Urinary bladder (tissue), 4 donors: ENCODE results near the gene PIAS2. TPM values are rescaled to one million over a fixed set of nuclear protein-coding genes. Genes with fewer than 3 reads are reported as not detected.

Source experiments
- DNase-seq: peaks from one replicate; pipeline ENCODE4 v3.0.0-alpha.2; 2015; ENCODE audit errors: extremely low spot score
- H3K27ac ChIP-seq: one replicate; pipeline ENCODE4 v1.5.1; 2013; ENCODE audit warnings: low read depth, mild to moderate bottlenecking, moderate library complexity
- H3K36me3 ChIP-seq: one replicate; pipeline ENCODE4 v1.6.1; 2013; ENCODE audit warnings: mild to moderate bottlenecking, moderate library complexity; ENCODE audit not compliant: insufficient read depth
- H3K4me1 ChIP-seq: one replicate; pipeline ENCODE4 v1.6.1; 2013; ENCODE audit warnings: mild to moderate bottlenecking, moderate library complexity; ENCODE audit not compliant: insufficient read depth
- H3K4me3 ChIP-seq: one replicate; pipeline ENCODE4 v1.5.1; 2013; ENCODE audit warnings: low read depth, low read length
- WGBS: extraction: QIAGEN DNeasy Blood & Tissue Kit; methylation state at CpG from one replicate; pipeline ENCODE4 v1.1.7; 2013; 5-methylcytosine and 5-hydroxymethylcytosine counted together
- polyA plus RNA-seq: library from polyadenylated mRNA; stranded (reverse); fragments of 200-250 nt; gene quantifications from one replicate; pipeline ENCODE4 v1.2.3, GENCODE V29; 2013
- total RNA-seq: library from RNA; depleted of rRNA; stranded (reverse); fragments of >200 nt; gene quantifications from one replicate; pipeline ENCODE4 v1.2.3, GENCODE V29; 2014
- donor health status: healthy with polysubstance abuse.
- donor health status: healthy.

PIAS2 gene
- total and polyA plus RNA-seq, 2 donors = 9.6 to 75.4 TPM

GRCh38 chr18:46920067-46920466, 2.8 kb upstream of the PIAS2 start:
- H3K27ac ChIP-seq = no peak overlapping the region
- no peak for DNase-seq
- H3K36me3 ChIP-seq = no peaks in the 10 kb centered on the region
- 72% methylated on average over 2 of the region's 2 CpGs for WGBS
- no peak overlapping the region for H3K4me3 ChIP-seq
- H3K4me1 ChIP-seq = no peaks in the 10 kb centered on the region

- 23% methylated on average over 33 of the region's 33 CpGs for WGBS
Observed at GRCh38 chr18:46917803-46918600, 695 bp upstream of the PIAS2 start.

GRCh38 chr18:46916551-46917107, 678 bp downstream of the PIAS2 start:
- Histone ChIP-seq H3K4me1 (no peaks in the 10 kb centered on the region), H3K4me3 (peak overlapping the region; percentile 98), H3K36me3 (no peaks in the 10 kb centered on the region), H3K27ac (peak overlapping the region; percentile 31)
- under 1% methylated on average over 21 of the region's 21 CpGs for WGBS
- peak; percentile 6 for DNase-seq

More at GRCh38 chr18:46917803-46918600, 695 bp upstream of the PIAS2 start:
- Histone ChIP-seq H3K4me3 (peak overlapping the region; percentile 98), H3K4me1 (no peaks in the 10 kb centered on the region), H3K36me3 (no peaks in the 10 kb centered on the region), H3K27ac (peak overlapping the region; percentile 90)
- DNase-seq = peak; percentile 11

- no peaks in the 10 kb centered on the region for H3K36me3 ChIP-seq
- WGBS = 21% methylated on average over 12 of the region's 12 CpGs
- H3K4me1 ChIP-seq = no peaks in the 10 kb centered on the region
- peak overlapping the region; percentile 98 for H3K4me3 ChIP-seq
- DNase-seq = no peak
- no peak overlapping the region for H3K27ac ChIP-seq
Observed at GRCh38 chr18:46915800-46916550, 1.3 kb downstream of the PIAS2 start.

- no peak for DNase-seq
- no peak overlapping the region for H3K27ac ChIP-seq
- H3K4me1 ChIP-seq = no peaks in the 10 kb centered on the region
- WGBS = 92% methylated on average over 3 of the region's 3 CpGs
- no peak overlapping the region for H3K4me3 ChIP-seq
- H3K36me3 ChIP-seq = no peaks in the 10 kb centered on the region
Observed at GRCh38 chr18:46910856-46911255, 6.5 kb downstream of the PIAS2 start.

GRCh38 chr18:46909497-46909896, 7.8 kb downstream of the PIAS2 start:
- H3K4me3 ChIP-seq = no peak overlapping the region
- H3K36me3 ChIP-seq = no peaks in the 10 kb centered on the region
- no peak overlapping the region for H3K27ac ChIP-seq
- no peaks in the 10 kb centered on the region for H3K4me1 ChIP-seq
- no peak for DNase-seq
- WGBS = 97% methylated on average over 3 of the region's 3 CpGs

- DNase-seq = no peak
- H3K4me3 ChIP-seq = no peak overlapping the region
- 97% methylated on average over 3 of the region's 3 CpGs for WGBS
Observed at GRCh38 chr18:46903406-46903805, 13.9 kb downstream of the PIAS2 start.

GRCh38 chr18:46899274-46899948, 17.9 kb downstream of the PIAS2 start:
- DNase-seq = no peak
- 60% methylated on average over 2 of the region's 2 CpGs for WGBS
- Histone ChIP-seq H3K4me3 (no peak overlapping the region), H3K4me1 (no peaks in the 10 kb centered on the region), H3K36me3 (no peaks in the 10 kb centered on the region), H3K27ac (no peak overlapping the region)

More at GRCh38 chr18:46903406-46903805, 13.9 kb downstream of the PIAS2 start:
- Histone ChIP-seq H3K36me3 (no peaks in the 10 kb centered on the region), H3K27ac (no peak overlapping the region), H3K4me1 (no peaks in the 10 kb centered on the region)

GRCh38 chr18:46894124-46894523, 23.2 kb downstream of the PIAS2 start:
- DNase-seq = no peak
- 96% methylated on average over 2 of the region's 2 CpGs for WGBS
- no peaks in the 10 kb centered on the region for H3K36me3 ChIP-seq
- no peak overlapping the region for H3K4me3 ChIP-seq
- H3K27ac ChIP-seq = no peak overlapping the region
- H3K4me1 ChIP-seq = no peaks in the 10 kb centered on the region

GRCh38 chr18:46893360-46893759, 23.9 kb downstream of the PIAS2 start:
- no peak for DNase-seq
- WGBS = 83% methylated on average over 1 of the region's 1 CpG

GRCh38 chr18:46892842-46893241, 24.5 kb downstream of the PIAS2 start:
- Histone ChIP-seq H3K4me1 (no peaks in the 10 kb centered on the region), H3K4me3 (no peak overlapping the region), H3K27ac (no peak overlapping the region), H3K36me3 (no peaks in the 10 kb centered on the region)
- no peak for DNase-seq
- WGBS = 97% methylated on average over 1 of the region's 1 CpG

More at GRCh38 chr18:46893360-46893759, 23.9 kb downstream of the PIAS2 start:
- H3K4me3 ChIP-seq = no peak overlapping the region
- no peaks in the 10 kb centered on the region for H3K4me1 ChIP-seq
- H3K36me3 ChIP-seq = no peaks in the 10 kb centered on the region
- H3K27ac ChIP-seq = no peak overlapping the region

GRCh38 chr18:46891742-46892214, 25.5 kb downstream of the PIAS2 start:
- H3K4me3 ChIP-seq = no peak overlapping the region
- H3K4me1 ChIP-seq = no peaks in the 10 kb centered on the region
- no peaks in the 10 kb centered on the region for H3K36me3 ChIP-seq
- H3K27ac ChIP-seq = no peak overlapping the region
- 87% methylated on average over 3 of the region's 3 CpGs for WGBS
- no peak for DNase-seq

- DNase-seq = no peak
- WGBS = 97% methylated on average over 1 of the region's 1 CpG
- Histone ChIP-seq H3K4me1 (peaks cover 2% of the 10 kb centered on the region), H3K27ac (no peak overlapping the region), H3K4me3 (no peak overlapping the region), H3K36me3 (no peaks in the 10 kb centered on the region)
Observed at GRCh38 chr18:46888965-46889364, 28.3 kb downstream of the PIAS2 start.
